Measurements from ENCODE around the gene UHRF1.

UHRF1 gene

DNA sequence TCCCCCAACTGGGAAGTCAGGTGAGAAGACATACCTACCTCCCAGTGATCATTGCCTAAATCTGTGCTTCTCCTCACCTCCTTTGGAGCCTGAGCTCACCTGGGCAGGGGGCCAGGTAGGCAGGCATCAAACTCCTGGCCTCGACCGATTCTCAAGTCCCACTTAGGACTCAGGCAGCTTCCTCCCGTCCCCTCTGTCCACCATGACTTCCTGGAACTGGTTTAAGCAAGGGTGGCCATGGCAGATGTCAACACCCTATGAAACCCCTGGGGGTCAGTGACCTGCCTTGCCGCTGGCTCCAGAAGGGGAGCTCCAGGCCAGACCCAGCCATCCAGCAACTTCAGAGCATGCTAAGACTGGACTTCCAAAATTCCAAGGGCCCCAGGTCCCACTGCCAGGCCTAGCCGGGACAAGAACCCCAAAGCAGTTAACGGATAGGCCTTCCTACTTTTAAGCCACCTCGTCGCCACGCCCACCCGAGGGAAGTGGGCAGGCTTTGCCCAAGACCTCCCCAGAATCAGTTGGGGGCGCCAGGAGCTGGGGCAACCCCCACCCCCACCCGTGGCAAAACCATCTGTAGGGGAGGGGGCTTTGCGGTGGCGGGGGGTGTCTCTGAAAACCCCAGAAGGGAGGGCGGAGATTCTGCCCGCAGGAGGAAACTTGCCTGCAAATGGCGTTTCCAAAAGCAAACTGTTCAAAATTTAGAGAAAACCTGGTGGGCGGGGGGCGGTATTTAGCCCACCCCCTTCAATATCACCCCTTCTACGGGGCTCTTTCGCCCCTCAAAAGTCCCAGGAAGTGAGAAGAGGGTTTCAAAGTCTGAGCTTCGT, 42.5 kb upstream of the UHRF1 start:
- Histone ChIP-seq H3K9me3 (ENCODE audit: insufficient read depth, low read depth, low read length) (no peaks in the 10 kb centered on the region), H4K20me1 (ENCODE audit: insufficient read depth, low read length, poor library complexity, severe bottlenecking) (peaks cover 15% of the 10 kb centered on the region), H3K4me2 (ENCODE audit: low read depth, low read length, poor library complexity, severe bottlenecking) (peak overlapping the region; percentile 97), H2AFZ (ENCODE audit: low read length) (peak overlapping the region; percentile 89), H3K79me2 (ENCODE audit: insufficient read depth, low read length) (peaks cover 45% of the 10 kb centered on the region), H3K9me2 (replicated peaks; ENCODE audit: low read depth, low read length) (no peaks in the 10 kb centered on the region), H3K4me1 (ENCODE audit: insufficient read depth, low read length, poor library complexity, severe bottlenecking) (peaks cover 21% of the 10 kb centered on the region), H3K36me3 (ENCODE audit: insufficient read depth, low read length) (no peaks in the 10 kb centered on the region), H3F3A (ENCODE audit: low read depth) (0 out of 2 replicates have a peak, but pooled peaks cover 3% of the 10 kb centered on the region), H3K4me3 (ENCODE audit: low read length, poor library complexity, severe bottlenecking) (peak overlapping the region; percentile 86), H3K9ac (ENCODE audit: low read depth, low read length, poor library complexity, severe bottlenecking) (peak overlapping the region; percentile 95), H3K27me3 (ENCODE audit: insufficient read depth, low read length, poor library complexity, severe bottlenecking) (no peaks in the 10 kb centered on the region)
- no peak for TF ChIP-seq EZH2phosphoT487 (IDR thresholded peaks at IDR 0.05; ENCODE audit: borderline replicate concordance)
- TF ChIP-seq, protein P1, sequence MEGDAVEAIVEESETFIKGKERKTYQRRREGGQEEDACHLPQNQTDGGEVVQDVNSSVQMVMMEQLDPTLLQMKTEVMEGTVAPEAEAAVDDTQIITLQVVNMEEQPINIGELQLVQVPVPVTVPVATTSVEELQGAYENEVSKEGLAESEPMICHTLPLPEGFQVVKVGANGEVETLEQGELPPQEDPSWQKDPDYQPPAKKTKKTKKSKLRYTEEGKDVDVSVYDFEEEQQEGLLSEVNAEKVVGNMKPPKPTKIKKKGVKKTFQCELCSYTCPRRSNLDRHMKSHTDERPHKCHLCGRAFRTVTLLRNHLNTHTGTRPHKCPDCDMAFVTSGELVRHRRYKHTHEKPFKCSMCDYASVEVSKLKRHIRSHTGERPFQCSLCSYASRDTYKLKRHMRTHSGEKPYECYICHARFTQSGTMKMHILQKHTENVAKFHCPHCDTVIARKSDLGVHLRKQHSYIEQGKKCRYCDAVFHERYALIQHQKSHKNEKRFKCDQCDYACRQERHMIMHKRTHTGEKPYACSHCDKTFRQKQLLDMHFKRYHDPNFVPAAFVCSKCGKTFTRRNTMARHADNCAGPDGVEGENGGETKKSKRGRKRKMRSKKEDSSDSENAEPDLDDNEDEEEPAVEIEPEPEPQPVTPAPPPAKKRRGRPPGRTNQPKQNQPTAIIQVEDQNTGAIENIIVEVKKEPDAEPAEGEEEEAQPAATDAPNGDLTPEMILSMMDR (conservative IDR thresholded peaks at IDR 0.05; ENCODE audit: low read length) = no peak

DNA sequence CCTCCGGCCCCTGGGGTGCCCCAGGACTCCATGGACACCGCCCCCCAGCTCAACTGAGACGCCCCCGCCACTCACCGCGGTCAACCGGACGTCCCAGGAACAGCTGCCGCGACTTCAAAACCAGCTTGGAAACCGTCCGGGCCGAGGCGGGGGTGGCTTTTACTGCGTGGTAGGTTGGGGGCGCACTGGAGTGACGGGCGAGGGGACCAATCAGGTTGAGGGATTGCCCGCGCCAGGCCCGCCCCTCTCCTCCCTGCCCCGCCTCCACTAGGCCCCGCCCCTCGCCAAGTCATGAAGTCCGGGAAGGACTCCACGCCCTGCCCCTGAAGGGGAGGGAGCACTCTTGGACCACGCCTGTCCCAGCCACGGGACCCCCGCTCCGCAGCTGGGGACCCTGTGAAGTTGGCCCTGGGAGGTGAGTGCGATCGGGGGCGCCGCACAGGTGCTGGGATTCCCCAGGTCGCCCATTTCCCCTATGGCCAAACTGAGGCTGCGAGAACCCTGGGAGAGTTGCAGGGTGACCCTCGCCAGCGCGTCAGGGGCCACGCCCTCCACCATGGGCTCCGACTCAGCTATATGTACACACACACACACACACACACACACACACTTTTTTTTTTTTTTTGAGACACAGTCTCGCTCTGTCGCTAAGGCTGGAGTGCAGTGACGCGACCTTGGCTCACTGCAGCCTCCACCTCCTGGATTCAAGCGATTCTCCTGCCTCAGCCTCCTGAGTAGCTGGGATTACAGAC, 41.6 kb upstream of the UHRF1 start, which contains the start of gene PLIN3:
Gene PLIN3, minus strand, starts transcription at position 134 of the 752 bp plus-strand sequence. CDS start 6,273 bp downstream, outside the sequence.
- Histone ChIP-seq H3K9me3 (ENCODE audit: insufficient read depth, low read depth, low read length) (no peaks in the 10 kb centered on the region), H3K9ac (ENCODE audit: low read depth, low read length, poor library complexity, severe bottlenecking) (peak within 1 kb of the TSS; percentile 95), H3K36me3 (ENCODE audit: insufficient read depth, low read length) (no peaks in the 10 kb centered on the region), H3K4me2 (ENCODE audit: low read depth, low read length, poor library complexity, severe bottlenecking) (peak within 1 kb of the TSS; percentile 97), H4K20me1 (ENCODE audit: insufficient read depth, low read length, poor library complexity, severe bottlenecking) (peaks cover 15% of the 10 kb centered on the region), H3K9me2 (replicated peaks; ENCODE audit: low read depth, low read length) (no peaks in the 10 kb centered on the region), H3K79me2 (ENCODE audit: insufficient read depth, low read length) (peaks cover 39% of the 10 kb centered on the region), H3K4me3 (ENCODE audit: low read length, poor library complexity, severe bottlenecking) (peak within 1 kb of the TSS; percentile 86), H3K27me3 (ENCODE audit: insufficient read depth, low read length, poor library complexity, severe bottlenecking) (no peaks in the 10 kb centered on the region), H2AFZ (ENCODE audit: low read length) (peak within 1 kb of the TSS; percentile 89), H3K4me1 (ENCODE audit: insufficient read depth, low read length, poor library complexity, severe bottlenecking) (peaks cover 21% of the 10 kb centered on the region), H3F3A (ENCODE audit: low read depth) (0 out of 2 replicates have a peak, but pooled peaks cover 3% of the 10 kb centered on the region)
- no peak for TF ChIP-seq EZH2phosphoT487 (IDR thresholded peaks at IDR 0.05; ENCODE audit: borderline replicate concordance)
- TF ChIP-seq, protein P1 (conservative IDR thresholded peaks at IDR 0.05; ENCODE audit: low read length) = no peak

DNA sequence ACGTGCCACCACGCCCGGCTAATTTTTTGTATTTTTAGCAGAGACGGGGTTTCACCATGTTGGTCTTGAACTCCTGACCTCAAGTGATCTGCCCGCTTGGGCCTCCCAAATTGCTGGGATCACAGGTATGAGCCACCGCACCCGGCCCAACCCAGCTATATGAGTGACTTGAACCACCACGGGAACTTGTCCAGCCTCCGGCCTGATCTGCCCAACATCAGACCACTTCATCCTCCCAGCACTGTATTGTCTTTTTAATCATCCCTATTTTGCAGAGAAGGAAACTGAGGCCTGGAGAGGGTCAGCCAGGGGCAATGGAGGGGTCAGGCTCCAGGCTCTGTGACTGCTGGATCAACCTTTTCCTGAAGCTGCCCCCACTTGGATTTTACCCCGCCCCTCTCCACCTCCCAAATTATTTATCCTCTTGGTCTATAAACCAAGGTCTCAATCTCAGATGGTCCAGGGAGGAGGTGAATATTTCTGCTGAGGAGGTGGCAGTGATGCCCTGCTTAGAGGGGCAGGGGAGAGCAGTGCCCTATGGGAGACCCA, 40.9 kb upstream of the UHRF1 start:
- Histone ChIP-seq H3K4me2 (ENCODE audit: low read depth, low read length, poor library complexity, severe bottlenecking) (no peak overlapping the region), H3K9me2 (replicated peaks; ENCODE audit: low read depth, low read length) (no peaks in the 10 kb centered on the region), H3K27me3 (ENCODE audit: insufficient read depth, low read length, poor library complexity, severe bottlenecking) (no peaks in the 10 kb centered on the region), H3K79me2 (ENCODE audit: insufficient read depth, low read length) (peaks cover 37% of the 10 kb centered on the region), H4K20me1 (ENCODE audit: insufficient read depth, low read length, poor library complexity, severe bottlenecking) (peaks cover 15% of the 10 kb centered on the region), H3F3A (ENCODE audit: low read depth) (0 out of 2 replicates have a peak, but pooled peaks cover 3% of the 10 kb centered on the region), H3K36me3 (ENCODE audit: insufficient read depth, low read length) (no peaks in the 10 kb centered on the region), H3K4me3 (ENCODE audit: low read length, poor library complexity, severe bottlenecking) (no peak overlapping the region), H3K9ac (ENCODE audit: low read depth, low read length, poor library complexity, severe bottlenecking) (no peak overlapping the region), H2AFZ (ENCODE audit: low read length) (no peak overlapping the region), H3K9me3 (ENCODE audit: insufficient read depth, low read depth, low read length) (no peaks in the 10 kb centered on the region), H3K4me1 (ENCODE audit: insufficient read depth, low read length, poor library complexity, severe bottlenecking) (peaks cover 21% of the 10 kb centered on the region)
- TF ChIP-seq EZH2phosphoT487 (IDR thresholded peaks at IDR 0.05; ENCODE audit: borderline replicate concordance) = no peak
- TF ChIP-seq, protein P1 (conservative IDR thresholded peaks at IDR 0.05; ENCODE audit: low read length) = no peak
